Measurements from ENCODE around the gene ZNF524. TPM values are rescaled to one million over a fixed set of nuclear protein-coding genes. Genes with fewer than 3 reads are reported as not detected.

The ZNF524 gene
- total RNA-seq, 1 experiment from 2014 or later: 11.1 TPM

DNA sequence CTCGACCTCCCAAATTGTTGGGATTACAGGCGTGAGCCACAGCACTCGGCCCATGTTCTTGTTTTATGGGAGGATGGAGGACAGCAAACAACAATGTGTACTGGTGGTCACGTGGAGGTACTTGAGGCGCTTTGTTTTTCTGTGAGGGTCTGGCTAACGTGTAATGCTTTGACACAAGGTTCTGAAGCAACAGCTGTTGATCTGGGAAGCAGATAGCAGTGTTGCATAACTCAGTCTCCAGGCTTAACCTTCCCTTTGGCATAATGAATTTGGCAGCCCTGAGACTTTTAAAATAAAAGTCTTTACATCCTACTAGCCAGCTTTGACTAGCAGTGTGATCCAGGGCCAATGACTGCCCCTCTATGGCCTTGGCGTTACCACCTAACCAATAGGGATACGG is 33.8 kb downstream of the ZNF524 start:
- BruUV-seq (replicated peaks): no TSS peak
- TF ChIP-seq, protein P1, sequence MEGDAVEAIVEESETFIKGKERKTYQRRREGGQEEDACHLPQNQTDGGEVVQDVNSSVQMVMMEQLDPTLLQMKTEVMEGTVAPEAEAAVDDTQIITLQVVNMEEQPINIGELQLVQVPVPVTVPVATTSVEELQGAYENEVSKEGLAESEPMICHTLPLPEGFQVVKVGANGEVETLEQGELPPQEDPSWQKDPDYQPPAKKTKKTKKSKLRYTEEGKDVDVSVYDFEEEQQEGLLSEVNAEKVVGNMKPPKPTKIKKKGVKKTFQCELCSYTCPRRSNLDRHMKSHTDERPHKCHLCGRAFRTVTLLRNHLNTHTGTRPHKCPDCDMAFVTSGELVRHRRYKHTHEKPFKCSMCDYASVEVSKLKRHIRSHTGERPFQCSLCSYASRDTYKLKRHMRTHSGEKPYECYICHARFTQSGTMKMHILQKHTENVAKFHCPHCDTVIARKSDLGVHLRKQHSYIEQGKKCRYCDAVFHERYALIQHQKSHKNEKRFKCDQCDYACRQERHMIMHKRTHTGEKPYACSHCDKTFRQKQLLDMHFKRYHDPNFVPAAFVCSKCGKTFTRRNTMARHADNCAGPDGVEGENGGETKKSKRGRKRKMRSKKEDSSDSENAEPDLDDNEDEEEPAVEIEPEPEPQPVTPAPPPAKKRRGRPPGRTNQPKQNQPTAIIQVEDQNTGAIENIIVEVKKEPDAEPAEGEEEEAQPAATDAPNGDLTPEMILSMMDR (IDR thresholded peaks at IDR 0.05; ENCODE audit: insufficient read depth in 1 of 2, low read depth in 1 of 2, low read length in 1 of 2, severe bottlenecking in 1 of 2, unreplicated experiment in 1 of 2): no peak
- intact Hi-C loops (cut with micrococcal nuclease; ENCODE audit: unreplicated experiment): loop anchor here (2.0 to 10.0 kb wide), 3 partner anchors 53 to 249 kb away; partner anchors contain the start of genes RPL28, TMEM238 and ZNF579
- H3K4me3 Mint-ChIP-seq (ENCODE audit: unreplicated experiment): no peak overlapping the region
- H3K27me3 Mint-ChIP-seq (ENCODE audit: insufficient read depth, unreplicated experiment): no peaks in the 10 kb centered on the region
- peaks cover 7% of the 10 kb centered on the region for H3K4me1 ChIP-seq
- no peaks in the 10 kb centered on the region for H3K9me3 Mint-ChIP-seq (ENCODE audit: unreplicated experiment)
- H3K9me3 ChIP-seq: no peaks in the 10 kb centered on the region
- H3K36me3 Mint-ChIP-seq (ENCODE audit: insufficient read depth, unreplicated experiment): peaks cover 52% of the 10 kb centered on the region
- peaks cover 31% of the 10 kb centered on the region for H3K4me1 Mint-ChIP-seq (ENCODE audit: low read depth, unreplicated experiment)
- H3K27ac Mint-ChIP-seq (ENCODE audit: unreplicated experiment): peak overlapping the region; percentile 97
- no peak for DNase-seq
- POLR2A ChIA-PET: interaction anchor here (0.7 to 1.3 kb wide), 3 partner anchors 9 to 295 kb away, joined by 5 to 12 read pairs (median 9); partner anchors contain the start of gene ZNF581
- H3K4me3 ChIP-seq (ENCODE audit: low read depth, low read length): no peak overlapping the region
- H3K27me3 ChIP-seq (replicated peaks; ENCODE audit: control insufficient read depth, insufficient read depth, low read length): no peaks in the 10 kb centered on the region
- CTCF ChIA-PET: interaction anchor here (0.8 to 2.0 kb wide), 4 partner anchors 9 to 531 kb away, joined by 3 to 14 read pairs (median 9); partner anchors contain the start of genes U2AF2 and ZNF581
- H3K36me3 ChIP-seq (ENCODE audit: control insufficient read depth, insufficient read depth, low read length): 0 out of 2 replicates have a peak, but pooled peaks cover 2% of the 10 kb centered on the region

DNA sequence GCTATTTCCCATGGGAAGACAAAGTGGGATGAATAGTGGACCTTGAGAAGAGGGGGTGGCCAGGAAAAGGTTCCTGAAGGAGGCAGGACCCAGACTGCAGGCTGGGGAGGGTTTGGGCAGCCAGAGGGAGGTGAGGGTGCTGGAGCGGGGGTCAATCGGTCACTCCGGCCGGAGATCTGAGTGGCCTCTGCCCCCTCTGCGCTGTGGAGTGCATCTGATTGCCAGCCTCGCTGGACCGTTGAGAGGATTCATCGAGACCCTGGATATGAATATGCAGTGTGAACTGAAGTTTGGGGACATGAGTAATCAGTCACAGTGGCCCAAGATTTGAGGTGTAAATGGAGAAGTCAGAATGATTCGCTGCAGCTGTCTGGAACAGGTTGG is 35.2 kb downstream of the ZNF524 start:
- Histone ChIP-seq H3K36me3 (ENCODE audit: control insufficient read depth, insufficient read depth, low read length) (0 out of 2 replicates have a peak, but pooled peaks cover 2% of the 10 kb centered on the region), H3K27me3 (replicated peaks; ENCODE audit: control insufficient read depth, insufficient read depth, low read length) (no peaks in the 10 kb centered on the region), H3K4me1 (peaks cover 16% of the 10 kb centered on the region), H3K4me3 (ENCODE audit: low read depth, low read length) (peak overlapping the region; percentile 74), H3K9me3 (no peaks in the 10 kb centered on the region)
- Mint-ChIP-seq H3K27me3 (ENCODE audit: insufficient read depth, unreplicated experiment) (no peaks in the 10 kb centered on the region), H3K9me3 (ENCODE audit: unreplicated experiment) (no peaks in the 10 kb centered on the region), H3K27ac (ENCODE audit: unreplicated experiment) (peak overlapping the region; percentile 97), H3K4me1 (ENCODE audit: low read depth, unreplicated experiment) (peaks cover 36% of the 10 kb centered on the region), H3K4me3 (ENCODE audit: unreplicated experiment) (peak overlapping the region; percentile 91), H3K36me3 (ENCODE audit: insufficient read depth, unreplicated experiment) (peaks cover 63% of the 10 kb centered on the region)
- intact Hi-C loops (cut with micrococcal nuclease; ENCODE audit: unreplicated experiment): loop anchor here (2.0 to 10.0 kb wide), 2 partner anchors 55 to 251 kb away; partner anchors contain the start of genes RPL28, TMEM238 and ZNF579
- TF ChIP-seq, protein P1 (IDR thresholded peaks at IDR 0.05; ENCODE audit: insufficient read depth in 1 of 2, low read depth in 1 of 2, low read length in 1 of 2, severe bottlenecking in 1 of 2, unreplicated experiment in 1 of 2): no peak
- POLR2A ChIA-PET: interaction anchor here (0.7 to 1.3 kb wide), 2 partner anchors 8 to 11 kb away, joined by 5 to 6 read pairs; partner anchors contain the start of genes ZNF581 and ZNF784
- CTCF ChIA-PET: interaction anchor here (0.8 to 0.9 kb wide), 4 partner anchors 19 to 132 kb away, joined by 3 to 4 read pairs (median 4); no protein-coding TSS in a partner anchor
- no TSS peak for BruUV-seq (replicated peaks)
- no peak for DNase-seq

DNA sequence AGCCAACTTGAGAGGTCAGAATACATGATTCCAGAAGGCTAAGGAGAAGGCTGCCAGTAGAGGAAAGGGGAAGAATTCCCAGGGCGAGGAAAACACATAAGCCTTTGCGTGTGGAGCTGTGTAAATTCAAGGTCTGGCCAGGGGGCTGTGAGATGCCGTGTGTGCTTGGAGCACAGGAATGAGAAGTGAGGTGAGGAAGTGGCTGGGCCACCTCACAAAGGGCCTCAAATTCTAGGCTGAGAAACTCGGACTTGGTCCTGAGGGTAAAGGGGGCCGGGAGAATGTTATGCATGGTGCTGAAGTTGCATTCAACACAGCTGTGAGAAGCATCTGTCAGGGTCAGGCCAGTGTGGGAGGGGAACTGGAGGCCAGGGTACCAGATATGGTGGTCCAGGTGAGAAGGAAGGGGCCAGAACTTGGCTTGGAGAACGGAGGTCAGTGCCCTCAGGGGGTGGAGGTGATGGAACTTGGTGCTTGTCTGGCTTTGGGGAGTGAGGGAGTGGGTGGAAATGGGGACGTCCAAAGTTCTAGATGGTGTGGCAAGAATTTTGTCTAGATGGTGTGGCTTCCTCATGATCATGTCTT is 35.9 kb downstream of the ZNF524 start:
- Histone ChIP-seq H3K9me3 (no peaks in the 10 kb centered on the region), H3K4me1 (peaks cover 16% of the 10 kb centered on the region), H3K36me3 (ENCODE audit: control insufficient read depth, insufficient read depth, low read length) (0 out of 2 replicates have a peak, but pooled peaks cover 2% of the 10 kb centered on the region), H3K27me3 (replicated peaks; ENCODE audit: control insufficient read depth, insufficient read depth, low read length) (no peaks in the 10 kb centered on the region), H3K4me3 (ENCODE audit: low read depth, low read length) (peak overlapping the region; percentile 74)
- POLR2A ChIA-PET: interaction anchor here (0.5 kb wide), 1 partner anchor 1523 kb away, joined by 8 read pairs; no protein-coding TSS in a partner anchor
- TF ChIP-seq, protein P1 (IDR thresholded peaks at IDR 0.05; ENCODE audit: insufficient read depth in 1 of 2, low read depth in 1 of 2, low read length in 1 of 2, severe bottlenecking in 1 of 2, unreplicated experiment in 1 of 2): no peak
- intact Hi-C loops (cut with micrococcal nuclease; ENCODE audit: unreplicated experiment): loop anchor here (2.0 to 10.0 kb wide), 2 partner anchors 55 to 251 kb away; partner anchors contain the start of genes RPL28, TMEM238 and ZNF579
- no peaks in the 10 kb centered on the region for H3K27me3 Mint-ChIP-seq (ENCODE audit: insufficient read depth, unreplicated experiment)
- CTCF ChIA-PET: no interaction called here
- H3K9me3 Mint-ChIP-seq (ENCODE audit: unreplicated experiment): no peaks in the 10 kb centered on the region
- DNase-seq: no peak
- H3K4me1 Mint-ChIP-seq (ENCODE audit: low read depth, unreplicated experiment): peaks cover 36% of the 10 kb centered on the region
- peak overlapping the region; percentile 97 for H3K27ac Mint-ChIP-seq (ENCODE audit: unreplicated experiment)
- peaks cover 69% of the 10 kb centered on the region for H3K36me3 Mint-ChIP-seq (ENCODE audit: insufficient read depth, unreplicated experiment)
- no TSS peak for BruUV-seq (replicated peaks)
- H3K4me3 Mint-ChIP-seq (ENCODE audit: unreplicated experiment): peak overlapping the region; percentile 91

All from Caco-2 (cell line).